SIG-M5 treated with dmso at 0.1 percent for 504 hours (cell line): Measurements from ENCODE around the gene HACL1.
"Not testable (repeated sequence)": the region's sequence is repeated elsewhere in the genome, so short reads cannot be mapped to it uniquely, and the experiment has no call there.

ENCODE experiments used
- DNase-seq: peaks from one replicate; lab custom pipeline; 2025; ENCODE audit not compliant: unreplicated experiment; lab: John Stamatoyannopoulos, UW

The HACL1 gene

DNA sequence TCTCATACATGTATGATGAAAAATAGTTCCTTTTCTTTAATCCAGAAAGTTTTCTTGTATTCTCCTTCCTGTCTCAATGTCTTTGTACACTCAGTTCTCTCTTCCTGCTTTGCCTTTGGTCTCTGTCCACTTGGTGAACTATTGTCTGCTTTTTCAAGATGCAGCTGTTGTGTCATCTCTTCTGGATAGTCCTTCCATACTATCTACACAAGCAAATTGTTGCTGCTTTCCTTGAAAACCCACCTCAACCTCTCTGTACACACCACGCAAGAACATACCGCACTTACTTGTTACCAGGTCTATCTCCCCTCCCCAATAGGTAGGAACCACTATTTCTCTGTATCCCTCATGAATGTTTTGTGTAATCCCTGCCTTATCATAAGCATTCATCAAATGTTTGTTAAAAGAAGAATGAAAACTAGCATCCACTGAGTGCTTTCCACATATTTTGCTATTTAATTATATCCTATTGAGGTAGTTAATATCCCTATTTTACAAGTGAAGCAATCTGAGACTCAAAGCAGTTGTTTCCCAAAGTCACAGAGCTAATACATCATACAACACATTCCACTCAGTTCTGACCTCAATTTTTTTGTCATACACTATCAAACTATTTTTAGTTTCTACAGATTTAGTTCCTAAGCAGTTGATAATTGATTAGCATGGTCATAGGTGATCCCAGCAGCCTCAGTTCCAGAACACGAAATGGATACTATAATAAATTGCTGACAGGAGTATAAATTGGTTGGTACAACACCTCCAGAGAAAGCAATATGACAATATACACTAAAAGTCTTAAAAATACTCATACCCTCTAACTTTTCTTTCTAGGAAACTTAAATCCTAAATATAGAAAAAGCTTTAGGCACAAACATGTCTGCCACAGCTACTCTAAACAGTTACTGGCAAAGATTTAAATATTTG is 19.6 kb downstream of the HACL1 start:
- no peak for DNase-seq

- DNase-seq = no peak
Observed at GRCh38 chr3:15579051-15579450, 22.3 kb downstream of the HACL1 start.

GRCh38 chr3:15578289-15578867 is 23.0 kb downstream of the HACL1 start:
- DNase-seq = no peak

DNA sequence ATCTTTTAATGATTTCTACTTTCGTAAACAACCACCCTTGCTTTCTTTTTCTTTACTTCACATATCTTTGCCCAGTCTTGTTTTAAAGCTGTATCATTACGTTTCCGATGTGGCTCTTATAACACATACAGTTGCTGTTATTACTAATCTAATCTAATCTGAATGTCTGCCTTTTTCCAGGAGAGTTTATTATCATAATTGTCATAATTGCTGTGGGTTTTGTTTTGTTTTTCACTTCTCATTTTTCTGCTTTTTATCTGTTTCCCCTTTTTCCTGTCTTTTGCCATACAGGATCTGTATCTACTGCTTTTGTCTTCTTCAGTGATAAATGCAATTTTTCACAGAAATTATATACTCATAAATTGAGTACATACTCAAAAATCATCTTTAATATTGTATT is 24.9 kb downstream of the HACL1 start:
- peak; percentile 54 for DNase-seq

GRCh38 chr3:15575446-15575845 is 25.9 kb downstream of the HACL1 start:
- no peak for DNase-seq

GRCh38 chr3:15572138-15572537 is 29.2 kb downstream of the HACL1 start:
- no peak for DNase-seq

DNA sequence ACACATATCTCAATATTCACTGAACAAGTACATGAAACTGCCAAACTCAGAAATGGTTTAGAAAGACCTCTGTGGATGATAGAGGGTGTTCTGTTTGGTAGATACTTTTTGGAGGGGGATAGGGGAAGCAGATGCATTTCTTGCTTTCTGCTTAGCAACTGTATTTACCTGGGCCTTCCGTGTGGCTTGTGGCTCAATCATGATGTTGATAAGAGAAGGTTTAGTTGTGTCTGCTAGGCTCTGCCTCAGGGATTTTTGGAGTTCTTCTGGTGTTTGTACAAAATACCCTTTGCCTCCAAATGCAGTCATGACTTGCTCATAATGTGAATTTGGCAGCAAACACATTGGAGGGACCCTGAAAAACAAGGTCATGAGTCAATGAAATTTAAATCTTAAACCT is 38.2 kb downstream of the HACL1 start:
- DNase-seq = no peak

DNA sequence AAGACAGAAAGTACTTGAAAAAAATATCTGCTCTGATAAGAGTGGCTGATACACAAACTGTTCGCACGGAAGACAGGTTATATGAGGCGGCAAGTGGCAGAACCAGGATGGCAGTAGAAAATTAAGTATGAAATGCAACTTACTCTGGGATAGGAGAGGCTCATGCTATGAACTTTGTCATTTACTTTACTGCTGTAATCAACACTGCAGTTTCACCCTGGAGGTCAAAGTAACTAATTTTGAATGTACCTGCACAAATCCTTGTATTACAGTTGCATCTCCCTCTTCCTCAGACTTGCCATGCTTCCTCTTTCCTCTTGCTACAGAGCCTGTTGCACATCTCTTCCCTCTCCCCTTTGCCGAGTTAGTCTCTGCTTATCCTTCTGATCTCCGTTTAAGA is 38.8 kb downstream of the HACL1 start:
- DNase-seq = no peak

- no peak for DNase-seq
Observed at GRCh38 chr3:15558581-15558980, 42.8 kb downstream of the HACL1 start.

GRCh38 chr3:15557511-15557946 is 43.8 kb downstream of the HACL1 start:
- DNase-seq = peak; percentile 78

DNA sequence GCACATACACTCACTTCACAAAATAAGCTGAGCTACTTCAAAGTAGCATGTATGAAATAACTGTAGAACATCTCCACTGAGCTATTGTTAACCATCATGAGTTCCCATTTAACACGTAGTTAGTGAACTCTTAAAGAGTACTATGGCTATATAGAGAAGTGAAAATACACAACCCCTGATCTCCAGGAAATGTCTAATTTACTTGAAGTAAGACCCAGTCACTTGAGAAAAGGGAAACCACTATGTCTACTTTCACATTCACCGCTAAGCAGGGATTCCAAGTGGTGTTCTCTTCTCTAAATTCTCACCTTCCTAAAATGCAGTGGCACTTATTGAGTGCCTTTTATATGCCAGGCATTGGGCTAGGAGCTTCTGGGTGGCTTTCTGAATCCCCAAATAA is 44.9 kb downstream of the HACL1 start:
- peak; percentile 95 for DNase-seq

GRCh38 chr3:15553749-15554148 is 47.6 kb downstream of the HACL1 start:
- DNase-seq = no peak

DNA sequence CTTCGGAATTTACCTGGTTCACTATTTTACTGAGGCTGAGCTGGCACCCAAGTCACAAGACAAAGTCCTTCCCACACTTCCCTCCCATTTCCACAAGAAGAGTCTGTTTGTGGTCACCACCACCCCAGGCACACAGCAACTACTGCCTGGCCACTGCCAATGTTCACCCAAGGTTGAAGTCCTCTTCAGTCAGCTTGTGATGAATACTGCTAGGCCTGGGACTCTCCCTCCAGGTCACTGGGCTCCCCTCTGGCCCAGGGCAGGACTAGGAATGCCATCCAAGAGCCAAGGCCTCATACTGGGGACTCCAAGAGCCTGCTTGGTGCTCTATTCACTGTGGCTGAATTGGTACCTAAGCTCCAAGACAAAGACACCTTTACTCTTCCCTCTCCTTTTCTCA is 49.5 kb downstream of the HACL1 start:
- DNase-seq = no peak

DNA sequence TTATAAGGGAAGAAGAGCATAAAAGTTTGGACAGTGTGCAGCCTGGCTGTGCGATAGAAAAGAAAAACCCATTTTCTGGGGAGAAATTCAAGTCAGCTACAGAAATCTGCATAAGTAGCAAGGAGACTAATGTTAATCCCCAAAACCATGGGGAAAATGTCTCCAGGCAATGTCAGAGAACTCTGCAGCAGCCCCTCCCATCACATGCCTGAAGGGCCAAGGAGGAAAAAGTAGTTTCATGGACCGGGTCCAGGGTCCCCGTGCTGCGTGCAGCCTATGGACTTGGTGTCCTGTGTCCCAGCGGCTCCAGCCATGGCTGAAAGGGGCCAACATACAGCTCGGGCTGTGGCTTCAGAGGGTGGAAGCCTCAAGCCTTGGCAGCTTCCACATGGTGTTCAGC is 51.5 kb downstream of the HACL1 start:
- no peak for DNase-seq

GRCh38 chr3:15542614-15543013 is 58.8 kb downstream of the HACL1 start:
- DNase-seq = no peak

- DNase-seq = no peak
Observed at GRCh38 chr3:15541371-15541770, 60.0 kb downstream of the HACL1 start.

GRCh38 chr3:15539066-15539465 is 62.3 kb downstream of the HACL1 start:
- no peak for DNase-seq

DNA sequence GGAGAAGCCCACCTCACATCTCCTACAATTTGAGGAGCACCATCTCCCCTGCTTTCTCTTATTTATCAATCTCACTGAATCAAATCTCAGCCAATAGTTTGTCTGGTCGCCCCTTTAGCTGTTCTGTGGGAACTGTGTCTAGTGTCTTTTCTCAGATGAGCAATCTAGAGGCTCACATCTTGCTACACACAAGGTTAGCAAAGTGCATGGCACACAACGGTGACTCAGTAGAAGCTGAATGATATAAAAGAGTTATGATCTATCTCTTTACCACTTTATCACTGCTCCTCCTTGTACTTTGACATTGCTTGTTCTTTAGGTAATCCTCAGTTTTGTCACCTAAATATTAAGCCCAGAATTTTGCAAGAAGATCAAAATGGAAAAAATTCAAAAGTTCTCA is 63.0 kb downstream of the HACL1 start:
- DNase-seq = no peak

- no peak for DNase-seq
Observed at GRCh38 chr3:15536856-15537255, 64.5 kb downstream of the HACL1 start.

GRCh38 chr3:15535732-15536131 is 65.6 kb downstream of the HACL1 start:
- DNase-seq = no peak

DNA sequence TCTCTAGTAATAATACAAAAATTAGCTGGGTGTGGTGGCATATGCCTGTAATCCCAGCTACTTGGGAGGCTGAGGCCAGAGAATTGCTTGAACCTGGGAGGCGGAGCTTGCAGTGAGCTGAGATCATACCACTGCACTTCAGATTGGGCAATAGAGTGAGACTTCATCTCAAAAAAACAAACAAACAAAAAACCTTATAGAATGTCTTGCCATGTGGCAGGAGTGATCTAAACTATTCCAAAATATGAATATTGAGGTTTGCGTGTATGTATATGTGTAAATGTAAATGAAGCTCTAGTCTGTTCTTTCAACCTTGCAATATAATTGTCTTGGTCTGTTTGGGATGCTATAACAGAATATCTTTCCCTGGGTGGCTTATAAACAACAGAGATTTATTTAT is 68.8 kb downstream of the HACL1 start:
- not testable (repeated sequence) for DNase-seq

DNA sequence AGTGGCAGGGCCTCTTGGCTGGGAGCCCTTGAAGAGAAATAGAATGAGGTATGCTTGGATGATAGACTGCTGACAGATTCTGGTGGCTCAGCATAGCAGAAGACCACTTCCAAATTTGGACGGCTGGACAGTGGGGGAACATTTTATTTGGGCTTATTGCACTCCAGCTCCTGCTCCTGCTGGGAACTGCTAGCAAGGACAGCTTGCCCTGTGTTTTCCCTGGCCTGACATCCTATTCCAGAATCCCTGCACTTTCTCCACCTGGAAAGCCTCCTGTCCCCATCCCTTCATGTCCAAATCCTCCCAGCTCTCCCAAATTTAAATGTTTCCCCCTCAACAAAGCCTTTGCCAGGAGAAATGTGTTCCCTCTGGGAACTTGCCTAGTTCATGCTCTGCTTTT is 70.0 kb downstream of the HACL1 start:
- DNase-seq = no peak
